ENCODE measurements around the gene NHSL1.

DNA sequence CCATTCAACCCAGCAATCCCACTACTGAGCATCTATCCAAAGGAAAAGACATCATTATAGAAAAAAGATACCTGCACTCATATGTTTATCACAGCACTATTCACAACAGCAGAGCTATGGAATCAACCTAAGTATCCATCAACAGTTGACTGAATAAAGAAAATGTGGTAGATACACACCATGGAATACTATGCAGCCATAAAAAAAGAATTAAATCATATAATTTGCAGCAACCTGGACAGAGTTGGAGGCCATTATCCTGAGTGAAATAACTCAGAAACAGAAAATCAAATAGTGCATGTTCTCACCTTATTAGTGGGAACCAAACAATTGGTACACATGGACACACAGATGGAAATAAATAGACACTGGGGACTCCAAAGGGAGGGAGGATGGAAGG is 23.2 kb downstream of the NHSL1 start:
- TF ChIP-seq, protein P1, sequence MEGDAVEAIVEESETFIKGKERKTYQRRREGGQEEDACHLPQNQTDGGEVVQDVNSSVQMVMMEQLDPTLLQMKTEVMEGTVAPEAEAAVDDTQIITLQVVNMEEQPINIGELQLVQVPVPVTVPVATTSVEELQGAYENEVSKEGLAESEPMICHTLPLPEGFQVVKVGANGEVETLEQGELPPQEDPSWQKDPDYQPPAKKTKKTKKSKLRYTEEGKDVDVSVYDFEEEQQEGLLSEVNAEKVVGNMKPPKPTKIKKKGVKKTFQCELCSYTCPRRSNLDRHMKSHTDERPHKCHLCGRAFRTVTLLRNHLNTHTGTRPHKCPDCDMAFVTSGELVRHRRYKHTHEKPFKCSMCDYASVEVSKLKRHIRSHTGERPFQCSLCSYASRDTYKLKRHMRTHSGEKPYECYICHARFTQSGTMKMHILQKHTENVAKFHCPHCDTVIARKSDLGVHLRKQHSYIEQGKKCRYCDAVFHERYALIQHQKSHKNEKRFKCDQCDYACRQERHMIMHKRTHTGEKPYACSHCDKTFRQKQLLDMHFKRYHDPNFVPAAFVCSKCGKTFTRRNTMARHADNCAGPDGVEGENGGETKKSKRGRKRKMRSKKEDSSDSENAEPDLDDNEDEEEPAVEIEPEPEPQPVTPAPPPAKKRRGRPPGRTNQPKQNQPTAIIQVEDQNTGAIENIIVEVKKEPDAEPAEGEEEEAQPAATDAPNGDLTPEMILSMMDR (IDR thresholded peaks at IDR 0.05; ENCODE audit: low read depth, low read length, poor library complexity, severe bottlenecking) = no peak
- TF ChIP-seq EZH2phosphoT487 (IDR thresholded peaks at IDR 0.05; ENCODE audit: borderline replicate concordance, low read length) = no peak
